ENCODE results near the gene CDC42EP3.

CDC42EP3 gene

GRCh38 chr2:37692711-37693110 lies 21.3 kb upstream of the CDC42EP3 start:
- Mint-ChIP-seq H3K4me3 (no peak overlapping the region), H3K4me1 (ENCODE audit: low read depth) (no peaks in the 10 kb centered on the region), H3K36me3 (ENCODE audit: low read depth) (no peaks in the 10 kb centered on the region), H3K27me3 (ENCODE audit: low read depth) (peaks cover 32% of the 10 kb centered on the region), H3K9me3 (peaks cover 4% of the 10 kb centered on the region), H3K27ac (no peak overlapping the region)

GRCh38 chr2:37689751-37690150 lies 18.3 kb upstream of the CDC42EP3 start:
- Mint-ChIP-seq H3K4me3 (no peak overlapping the region), H3K9me3 (peaks cover 11% of the 10 kb centered on the region), H3K27ac (no peak overlapping the region), H3K27me3 (ENCODE audit: low read depth) (peaks cover 13% of the 10 kb centered on the region), H3K4me1 (ENCODE audit: low read depth) (peaks cover 1% of the 10 kb centered on the region), H3K36me3 (ENCODE audit: low read depth) (peaks cover 6% of the 10 kb centered on the region)

- Mint-ChIP-seq H3K27ac (no peak overlapping the region), H3K9me3 (peaks cover 15% of the 10 kb centered on the region), H3K4me1 (ENCODE audit: low read depth) (peaks cover 6% of the 10 kb centered on the region), H3K36me3 (ENCODE audit: low read depth) (peaks cover 7% of the 10 kb centered on the region), H3K27me3 (ENCODE audit: low read depth) (peaks cover 12% of the 10 kb centered on the region), H3K4me3 (no peak overlapping the region)
Measured at GRCh38 chr2:37688771-37689468, 17.5 kb upstream of the CDC42EP3 start.

GRCh38 chr2:37686792-37687526 lies 15.5 kb upstream of the CDC42EP3 start:
- Mint-ChIP-seq H3K27me3 (ENCODE audit: low read depth) (no peaks in the 10 kb centered on the region), H3K27ac (no peak overlapping the region), H3K9me3 (peaks cover 29% of the 10 kb centered on the region), H3K4me1 (ENCODE audit: low read depth) (peaks cover 22% of the 10 kb centered on the region), H3K4me3 (no peak overlapping the region), H3K36me3 (ENCODE audit: low read depth) (peaks cover 18% of the 10 kb centered on the region)

GRCh38 chr2:37684809-37685208 lies 13.4 kb upstream of the CDC42EP3 start:
- H3K27me3 Mint-ChIP-seq (ENCODE audit: low read depth): no peaks in the 10 kb centered on the region
- peaks cover 25% of the 10 kb centered on the region for H3K9me3 Mint-ChIP-seq
- H3K36me3 Mint-ChIP-seq (ENCODE audit: low read depth): peaks cover 20% of the 10 kb centered on the region
- peaks cover 22% of the 10 kb centered on the region for H3K4me1 Mint-ChIP-seq (ENCODE audit: low read depth)
- no peak overlapping the region for H3K4me3 Mint-ChIP-seq
- H3K27ac Mint-ChIP-seq: no peak overlapping the region

- Mint-ChIP-seq H3K9me3 (peaks cover 25% of the 10 kb centered on the region), H3K27ac (peak overlapping the region; percentile 85), H3K27me3 (ENCODE audit: low read depth) (no peaks in the 10 kb centered on the region), H3K4me3 (peak overlapping the region; percentile 5), H3K4me1 (ENCODE audit: low read depth) (peaks cover 22% of the 10 kb centered on the region), H3K36me3 (ENCODE audit: low read depth) (peaks cover 20% of the 10 kb centered on the region)
Measured at GRCh38 chr2:37683921-37684780, 12.7 kb upstream of the CDC42EP3 start.

GRCh38 chr2:37683241-37683640 lies 11.8 kb upstream of the CDC42EP3 start:
- Mint-ChIP-seq H3K4me1 (ENCODE audit: low read depth) (peaks cover 22% of the 10 kb centered on the region), H3K27me3 (ENCODE audit: low read depth) (no peaks in the 10 kb centered on the region), H3K27ac (peak overlapping the region; percentile 85), H3K4me3 (no peak overlapping the region), H3K9me3 (peaks cover 25% of the 10 kb centered on the region), H3K36me3 (ENCODE audit: low read depth) (peaks cover 20% of the 10 kb centered on the region)

- Mint-ChIP-seq H3K27ac (peak overlapping the region; percentile 41), H3K4me3 (no peak overlapping the region), H3K27me3 (ENCODE audit: low read depth) (no peaks in the 10 kb centered on the region), H3K36me3 (ENCODE audit: low read depth) (peaks cover 20% of the 10 kb centered on the region), H3K9me3 (peaks cover 25% of the 10 kb centered on the region), H3K4me1 (ENCODE audit: low read depth) (peaks cover 22% of the 10 kb centered on the region)
Measured at GRCh38 chr2:37682473-37682872, 11.0 kb upstream of the CDC42EP3 start.

- Mint-ChIP-seq H3K4me3 (no peak overlapping the region), H3K9me3 (peaks cover 25% of the 10 kb centered on the region), H3K27me3 (ENCODE audit: low read depth) (no peaks in the 10 kb centered on the region), H3K27ac (no peak overlapping the region), H3K36me3 (ENCODE audit: low read depth) (peaks cover 20% of the 10 kb centered on the region), H3K4me1 (ENCODE audit: low read depth) (peaks cover 22% of the 10 kb centered on the region)
Measured at GRCh38 chr2:37681587-37681986, 10.1 kb upstream of the CDC42EP3 start.

- Mint-ChIP-seq H3K9me3 (peaks cover 14% of the 10 kb centered on the region), H3K27me3 (ENCODE audit: low read depth) (no peaks in the 10 kb centered on the region), H3K4me3 (no peak overlapping the region)
Measured at GRCh38 chr2:37679072-37679695, 7.7 kb upstream of the CDC42EP3 start.

GRCh38 chr2:37676274-37676673 lies 4.8 kb upstream of the CDC42EP3 start:
- Mint-ChIP-seq H3K4me3 (no peak overlapping the region), H3K9me3 (no peaks in the 10 kb centered on the region), H3K36me3 (ENCODE audit: low read depth) (no peaks in the 10 kb centered on the region), H3K27ac (no peak overlapping the region), H3K4me1 (ENCODE audit: low read depth) (peaks cover 6% of the 10 kb centered on the region), H3K27me3 (ENCODE audit: low read depth) (no peaks in the 10 kb centered on the region)

More at GRCh38 chr2:37679072-37679695, 7.7 kb upstream of the CDC42EP3 start:
- H3K27ac Mint-ChIP-seq: no peak overlapping the region
- H3K4me1 Mint-ChIP-seq (ENCODE audit: low read depth): peaks cover 18% of the 10 kb centered on the region
- peaks cover 14% of the 10 kb centered on the region for H3K36me3 Mint-ChIP-seq (ENCODE audit: low read depth)

GRCh38 chr2:37674946-37675345 lies 3.5 kb upstream of the CDC42EP3 start:
- H3K4me1 Mint-ChIP-seq (ENCODE audit: low read depth): peaks cover 15% of the 10 kb centered on the region
- no peak overlapping the region for H3K4me3 Mint-ChIP-seq
- H3K27me3 Mint-ChIP-seq (ENCODE audit: low read depth): peaks cover 7% of the 10 kb centered on the region
- peaks cover 5% of the 10 kb centered on the region for H3K36me3 Mint-ChIP-seq (ENCODE audit: low read depth)
- H3K27ac Mint-ChIP-seq: no peak overlapping the region
- no peaks in the 10 kb centered on the region for H3K9me3 Mint-ChIP-seq

- H3K27ac Mint-ChIP-seq: peak overlapping the region; percentile 10
- peak overlapping the region; percentile 78 for H3K4me3 Mint-ChIP-seq
- H3K9me3 Mint-ChIP-seq: no peaks in the 10 kb centered on the region
- peaks cover 7% of the 10 kb centered on the region for H3K27me3 Mint-ChIP-seq (ENCODE audit: low read depth)
- H3K4me1 Mint-ChIP-seq (ENCODE audit: low read depth): peaks cover 24% of the 10 kb centered on the region
- H3K36me3 Mint-ChIP-seq (ENCODE audit: low read depth): peaks cover 6% of the 10 kb centered on the region
Measured at GRCh38 chr2:37672870-37673184, 1.4 kb upstream of the CDC42EP3 start.
